HG03135 (cell line): Measurements from ENCODE around the gene USP19.

ENCODE experiments used
- ATAC-seq: cut with Tn5 transposase; IDR thresholded peaks from one replicate; pipeline ENCODE4 v1.9.1; 2021; ENCODE audit warnings: mild to moderate bottlenecking, moderate library complexity; ENCODE audit not compliant: unreplicated experiment

Gene USP19

GRCh38 chr3:49120438-49121131 lies at the start of gene USP19:
TSS of gene USP19 (minus strand) at chr3:49120823. CDS start at chr3:49119145, 1,678 bp downstream.
- ATAC-seq: peak; percentile 81

- no peak for ATAC-seq
Measured at GRCh38 chr3:49166752-49167556, 46.3 kb upstream of the USP19 start.

- ATAC-seq: no peak
Measured at GRCh38 chr3:49165771-49166751, 45.4 kb upstream of the USP19 start, which contains the start of gene CCDC71. TSS of gene CCDC71 (minus strand) at chr3:49166331. CDS start at chr3:49164208, 2,123 bp downstream.

DNA sequence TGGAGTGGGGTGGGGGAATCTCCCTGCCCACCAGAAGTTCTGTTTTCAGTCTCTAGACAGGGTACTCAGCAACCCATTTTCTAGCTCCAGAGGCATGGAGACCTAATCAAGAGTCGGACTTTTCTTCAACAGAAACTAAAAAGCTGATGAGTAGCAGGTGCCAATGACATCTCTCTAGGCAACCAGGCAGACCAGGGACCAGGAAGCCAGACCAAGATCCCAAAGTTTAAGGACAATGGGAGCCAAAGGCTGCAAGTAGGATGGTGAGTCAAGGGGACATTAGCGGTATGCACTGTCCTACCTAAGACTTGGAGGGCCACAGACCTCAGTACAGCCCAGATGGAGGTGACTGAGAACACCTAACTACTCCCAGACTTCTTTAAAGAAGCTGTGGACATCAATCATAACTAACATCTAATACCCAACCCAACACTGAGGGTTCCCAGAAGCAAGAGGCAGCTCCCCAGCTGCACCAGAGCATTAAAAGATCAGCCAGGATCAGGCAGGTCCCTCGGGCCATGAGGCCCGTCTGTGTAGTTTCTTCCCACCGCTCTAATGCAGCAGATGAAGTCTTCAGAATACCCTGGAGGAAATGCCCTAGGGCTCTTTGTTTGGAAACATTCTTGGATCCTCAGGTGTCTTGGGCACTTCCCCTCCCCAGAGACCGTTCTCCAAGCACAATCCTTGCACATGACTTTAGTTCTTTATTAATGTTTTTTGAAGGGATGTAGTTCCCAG lies 44.5 kb upstream of the USP19 start:
- no peak for ATAC-seq

DNA sequence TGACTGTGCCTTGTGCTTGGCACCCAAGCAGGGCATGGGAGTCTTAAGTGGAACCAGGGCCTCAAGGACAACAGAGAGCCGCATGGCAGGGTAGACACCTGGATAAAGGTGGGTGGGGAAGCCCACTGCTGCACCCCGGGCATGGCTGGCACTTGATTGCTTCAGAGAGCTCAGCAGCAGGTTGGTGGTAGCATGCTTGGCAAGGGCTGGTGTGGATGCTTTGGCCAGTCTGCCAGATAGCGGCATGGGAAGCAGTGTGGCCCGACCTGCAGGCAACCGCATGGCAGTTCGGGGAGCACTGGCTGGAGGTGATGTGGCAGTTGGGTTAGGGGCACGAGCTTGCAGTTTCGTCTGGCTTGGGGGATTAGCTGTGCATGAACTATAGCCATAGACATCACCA lies 43.0 kb upstream of the USP19 start:
- ATAC-seq: no peak

- ATAC-seq: no peak
Measured at GRCh38 chr3:49162751-49163419, 42.3 kb upstream of the USP19 start.

DNA sequence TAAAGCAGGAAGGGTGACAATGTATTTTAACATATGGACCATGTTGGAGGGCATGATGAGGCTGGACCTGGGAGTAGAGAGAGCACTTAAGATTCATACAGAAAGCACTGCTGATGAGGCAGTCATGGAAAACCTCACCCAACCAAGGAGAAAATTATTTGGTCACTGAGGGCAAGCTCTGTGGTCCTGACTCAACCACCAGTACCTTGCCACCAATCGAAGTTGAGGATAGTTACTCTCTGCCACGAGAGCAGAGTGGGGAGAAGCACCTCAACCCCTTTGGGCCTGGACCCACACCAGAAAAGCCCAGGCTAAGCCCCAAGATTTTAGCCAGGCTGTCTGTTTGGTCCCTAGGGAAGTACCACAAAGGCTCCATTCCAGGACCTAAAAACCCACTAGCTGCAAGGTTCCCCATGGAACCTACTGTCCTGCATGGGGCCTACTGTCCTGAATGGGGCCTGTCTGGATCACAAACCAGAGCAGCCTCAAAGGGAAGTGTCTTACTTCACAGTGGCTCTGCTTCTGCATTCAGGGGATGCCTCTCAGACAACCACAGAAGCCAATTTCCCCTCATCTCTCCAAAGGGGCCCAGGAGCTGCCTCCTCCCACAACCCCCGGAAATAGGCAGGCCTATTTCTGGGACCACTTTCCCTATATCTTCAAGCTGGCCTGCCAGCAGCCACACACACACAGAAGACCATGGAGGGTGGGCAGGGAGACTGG lies 41.3 kb upstream of the USP19 start:
- ATAC-seq: no peak

DNA sequence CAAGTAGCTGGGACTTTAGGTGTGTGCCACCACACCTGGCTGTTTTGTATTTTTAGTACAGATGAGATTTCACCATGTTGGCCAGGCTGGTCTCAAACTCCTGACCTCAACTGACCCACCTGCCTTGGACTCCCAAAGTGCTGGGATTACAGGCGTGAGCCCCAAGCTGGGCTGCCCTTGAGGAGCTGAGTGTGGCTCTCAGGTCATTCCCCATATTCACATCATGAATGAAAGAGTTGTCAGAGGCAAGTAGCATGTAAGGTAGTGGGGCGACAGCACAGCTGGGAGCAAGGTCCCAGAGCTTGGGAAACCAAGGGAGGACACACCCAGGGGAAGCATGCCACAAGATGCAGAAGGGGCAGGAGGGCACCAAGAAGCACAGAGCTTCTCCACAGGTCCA lies 40.6 kb upstream of the USP19 start:
- ATAC-seq: no peak

GRCh38 chr3:49158792-49159191 lies 38.2 kb upstream of the USP19 start:
- ATAC-seq: no peak

- ATAC-seq: no peak
Measured at GRCh38 chr3:49158103-49158709, 37.6 kb upstream of the USP19 start.

- no peak for ATAC-seq
Measured at GRCh38 chr3:49157289-49157688, 36.7 kb upstream of the USP19 start.

DNA sequence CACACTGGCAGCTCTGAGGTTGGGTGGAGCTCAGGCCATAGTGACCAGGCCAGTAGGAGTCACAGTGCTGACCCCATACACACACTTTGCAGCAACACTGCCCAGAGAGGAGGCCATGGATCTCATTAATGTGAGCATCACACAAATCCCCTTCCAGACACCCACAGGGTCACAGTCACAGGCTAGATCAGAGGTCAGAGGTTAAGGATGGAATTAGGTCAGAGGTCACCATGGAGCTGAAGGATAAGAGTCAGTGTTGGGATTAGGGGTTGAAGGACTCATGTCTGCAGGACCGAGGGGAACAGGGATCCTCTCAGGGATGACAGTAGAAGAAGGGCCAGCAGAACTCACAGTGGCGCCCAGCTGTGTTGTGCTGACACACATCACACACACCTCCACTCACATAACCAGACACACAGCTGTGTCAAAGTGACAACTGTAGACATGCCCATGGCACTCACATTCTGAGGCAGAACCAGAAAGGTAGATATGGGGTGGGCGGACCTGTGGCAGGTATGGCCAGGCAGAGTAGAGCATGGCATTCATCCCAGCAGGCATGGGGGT lies 32.8 kb upstream of the USP19 start:
- no peak for ATAC-seq

DNA sequence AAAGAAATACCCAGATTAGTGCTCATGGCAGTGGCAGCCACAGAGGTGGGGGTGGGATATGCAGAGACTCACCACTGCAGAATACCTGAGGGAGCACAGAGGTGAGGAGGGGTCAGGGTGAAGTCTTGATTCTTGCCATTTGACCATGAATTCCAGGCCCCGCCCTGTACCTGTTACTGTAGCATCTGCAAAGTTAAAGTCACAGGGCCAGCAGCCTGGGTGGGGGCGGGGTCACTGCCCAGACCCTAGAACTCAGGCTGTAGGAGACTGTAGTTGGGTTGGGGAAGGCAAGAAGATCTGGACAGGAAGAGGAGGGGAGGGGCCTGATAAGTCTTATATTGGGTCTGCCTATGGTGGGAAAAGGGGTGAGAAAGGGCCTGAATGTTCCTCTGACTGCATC lies 31.0 kb upstream of the USP19 start:
- ATAC-seq: no peak

DNA sequence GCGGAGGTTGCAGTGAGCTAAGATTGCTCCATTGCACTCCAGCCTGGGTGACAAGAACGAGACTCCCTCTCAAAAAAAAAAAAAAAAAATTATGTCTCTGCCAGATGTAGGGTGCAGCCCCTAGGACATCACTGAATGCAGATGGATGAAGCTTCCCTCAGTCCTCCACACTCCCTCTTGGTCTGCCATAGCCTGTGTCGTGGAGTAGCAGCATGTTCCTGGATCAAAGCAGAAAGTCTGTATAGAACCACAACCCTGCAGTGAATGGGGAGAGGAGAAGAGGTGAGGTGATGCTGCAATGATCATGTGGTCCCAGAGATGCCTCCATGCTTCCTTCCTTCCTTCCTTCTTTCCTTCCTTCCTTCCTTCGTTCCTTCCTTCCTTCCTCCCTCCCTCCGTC lies 27.5 kb upstream of the USP19 start:
- no peak for ATAC-seq

GRCh38 chr3:49140080-49140479 lies 19.5 kb upstream of the USP19 start:
- no peak for ATAC-seq

GRCh38 chr3:49135499-49135898 lies 14.9 kb upstream of the USP19 start:
- ATAC-seq: no peak

DNA sequence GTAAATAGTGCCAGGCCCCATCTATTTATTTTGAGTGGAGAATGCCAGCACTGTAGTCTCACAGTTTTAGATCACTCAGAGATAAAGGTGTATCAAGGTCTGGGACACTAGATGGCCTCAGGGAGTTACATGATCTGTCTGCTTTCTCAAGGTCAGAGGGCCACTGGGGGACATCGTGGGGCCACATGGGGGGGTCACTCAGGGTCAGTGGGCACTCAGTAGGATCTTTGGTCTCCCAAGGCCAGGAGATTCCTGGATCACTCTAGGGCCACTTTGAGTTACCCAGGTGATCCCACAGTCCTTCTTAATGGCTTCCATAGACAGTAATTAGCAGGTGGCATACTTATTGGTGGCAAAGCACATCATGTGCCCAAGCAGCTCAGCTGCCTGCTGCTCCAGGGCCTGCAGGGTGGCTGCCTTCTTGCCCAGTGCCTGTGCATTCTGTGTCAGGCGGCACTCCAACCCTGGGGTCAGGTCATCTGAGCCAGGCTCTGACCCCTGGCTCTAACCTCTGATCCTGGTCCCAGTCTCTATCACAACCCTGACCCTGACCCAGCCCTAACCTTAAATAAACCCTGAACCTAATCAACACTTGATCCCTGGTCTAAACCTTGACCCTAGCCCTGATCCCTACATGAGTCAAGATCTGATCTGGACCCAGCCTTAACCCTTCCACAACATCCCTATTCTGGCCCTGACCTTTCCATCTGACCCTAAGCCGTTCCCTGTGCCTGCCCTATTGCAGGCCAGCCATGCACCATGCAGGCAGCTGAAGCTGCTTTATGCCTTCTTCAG lies 14.0 kb upstream of the USP19 start:
- ATAC-seq: no peak
